ENCODE measurements around the gene GALK2. TPM values are rescaled to one million over a fixed set of nuclear protein-coding genes. Genes with fewer than 3 reads are reported as not detected.

The GALK2 gene
- polyA plus RNA-seq, 2 of the 4 experiments (the other 2 are of a cell fraction) = 26.8 to 40.5 TPM

GRCh38 chr15:49155110-49155833, 14.8 kb upstream of the GALK2 start, which contains the start of gene COPS2:
Gene COPS2, minus strand, starts transcription at chr15:49155599. Its CDS starts 21 bp downstream, at chr15:49155578.
- FAIRE-seq (no peak), DNase-seq (ENCODE audit: low read depth in 1 of 2, low spot score in 1 of 2) (peak; percentile 71 to 96), ATAC-seq (peak; percentile 97 to 99)
- peak within 1 kb of the TSS; percentile 97 to 98 for H3K27ac ChIP-seq
- H3K4me1 ChIP-seq = peaks cover 18% of the 10 kb centered on the region; the same call in 1 of the 3 replicates
- TF ChIP-seq MAZ (IDR thresholded peaks at IDR 0.05; ENCODE audit: borderline replicate concordance, low read depth, low read length) (0 out of 2 replicates have a peak, but pooled peaks have one; percentile 43), JUN (IDR thresholded peaks at IDR 0.05) (peak; percentile 68 to 77; a peak in 3 of 5 replicates), KDM5A (IDR thresholded peaks at IDR 0.05) (peak; percentile 56; the same call in 1 of the 2 replicates), POLR2A (IDR thresholded peaks at IDR 0.05; ENCODE audit: low read length) (peak; percentile 42), EHF (CRISPR knock-in tag; IDR thresholded peaks at IDR 0.05) (no peak), SREBF2 (IDR thresholded peaks at IDR 0.05) (no peak), ZC3H11A (IDR thresholded peaks at IDR 0.05) (peak; percentile 22; the same call in 1 of the 2 replicates), PBX3 (IDR thresholded peaks at IDR 0.05) (peak; percentile 23; the same call in 1 of the 2 replicates), BCL3 (IDR thresholded peaks at IDR 0.05) (peak; percentile 73; the same call in 1 of the 3 replicates), NFE2L2 (conservative IDR thresholded peaks at IDR 0.05; ENCODE audit: low read length) (no peak), GATA3 (IDR thresholded peaks at IDR 0.05; ENCODE audit: borderline replicate concordance) (peak; percentile 9; the same call in 1 of the 2 replicates), PHF8 (IDR thresholded peaks at IDR 0.05; ENCODE audit: borderline replicate concordance, low read depth) (peak; percentile 90), E2F6 (IDR thresholded peaks at IDR 0.05; ENCODE audit: borderline replicate concordance, low read depth) (0 out of 2 replicates have a peak, but pooled peaks have one; percentile 32)
- TF ChIP-seq, protein P1, sequence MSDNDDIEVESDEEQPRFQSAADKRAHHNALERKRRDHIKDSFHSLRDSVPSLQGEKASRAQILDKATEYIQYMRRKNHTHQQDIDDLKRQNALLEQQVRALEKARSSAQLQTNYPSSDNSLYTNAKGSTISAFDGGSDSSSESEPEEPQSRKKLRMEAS (IDR thresholded peaks at IDR 0.05) = peak; percentile 63
- H3K4me3 ChIP-seq = peak within 1 kb of the TSS; percentile 99
- CTCF ChIA-PET = interaction anchor here (1.5 kb wide), 1 partner anchor 10 kb away, joined by 7 read pairs; no protein-coding TSS in a partner anchor
- peak within 1 kb of the TSS; percentile 95 for H3K4me2 ChIP-seq
- WGBS (ENCODE audit: missing lambda C conversion rate) = 0% methylated on average over 16 of the region's 46 CpGs
- H3K9me3 ChIP-seq = no peaks in the 10 kb centered on the region
- POLR2A ChIA-PET = interaction anchor here (0.7 to 2.1 kb wide), 4 partner anchors 15 to 824 kb away, joined by 3 to 15 read pairs (median 5); partner anchors contain the start of genes DUT, EID1 and GALK2

DNA sequence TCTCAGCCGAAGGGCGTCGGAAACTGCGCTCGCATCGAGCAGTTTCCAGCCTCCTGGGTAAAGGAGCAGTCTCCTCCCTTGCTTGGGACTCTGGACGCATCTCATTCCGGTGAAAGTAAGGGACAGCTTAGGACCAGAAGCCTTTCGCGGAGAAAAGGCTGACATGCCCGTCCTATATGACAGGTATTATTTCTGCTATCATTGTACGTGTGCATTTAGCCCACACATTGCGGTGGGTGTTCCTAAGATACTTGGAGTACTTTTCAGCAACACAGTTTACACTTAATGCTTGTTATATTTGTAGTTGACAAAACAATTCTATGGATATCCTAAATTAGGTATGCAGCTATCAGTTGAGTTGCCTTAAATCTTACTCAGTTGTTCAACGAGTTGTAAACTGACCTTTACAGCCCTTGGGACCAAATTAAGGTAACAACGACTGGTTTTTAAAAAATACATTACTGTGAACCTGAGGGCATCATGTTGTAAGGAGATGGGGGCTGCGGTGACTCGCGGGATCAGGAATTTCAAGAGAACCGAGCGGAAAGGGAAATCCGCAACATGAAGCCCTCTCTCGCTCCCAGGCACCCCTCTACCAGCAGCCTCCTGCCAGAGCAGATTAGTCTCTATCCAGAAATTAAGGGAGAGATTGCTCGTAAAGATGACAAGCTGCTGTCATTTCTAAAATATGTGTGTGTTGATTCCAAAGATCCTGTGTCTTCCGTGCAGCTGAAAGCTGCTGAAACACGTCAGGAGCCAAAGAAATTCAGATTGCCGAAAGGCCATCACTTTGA, 14.0 kb upstream of the GALK2 start:
- TF ChIP-seq, protein P1 (IDR thresholded peaks at IDR 0.05) = no peak; the same call in 1 of the 2 replicates
- 0 out of 3 replicates have a peak, but pooled peaks have one; percentile 15 for TF ChIP-seq BCL3 (IDR thresholded peaks at IDR 0.05)
- FAIRE-seq = no peak
- Histone ChIP-seq H3K9me3 (no peaks in the 10 kb centered on the region), H3K27ac (peak overlapping the region; percentile 77 to 90), H3K4me1 (peaks cover 18% of the 10 kb centered on the region; the same call in 1 of the 3 replicates), H3K4me2 (peak overlapping the region; percentile 95), H3K4me3 (peak overlapping the region; percentile 99)
- ChIA-PET CTCF (interaction anchor here (1.5 kb wide), 1 partner anchor 10 kb away, joined by 7 read pairs; no protein-coding TSS in a partner anchor), POLR2A (interaction anchor here (0.7 to 2.1 kb wide), 4 partner anchors 14 to 824 kb away, joined by 3 to 15 read pairs (median 5); partner anchors contain the start of genes DUT, EID1 and GALK2)
- ATAC-seq = peak; percentile 17 to 28; a peak in 2 of 6 replicates
- WGBS (ENCODE audit: missing lambda C conversion rate) = 1% methylated on average over 19 of the region's 26 CpGs
- DNase-seq (ENCODE audit: low read depth in 1 of 2, low spot score in 1 of 2) = no peak
